SU-DHL-6 (cell line): ENCODE data around the gene APC2.

Experiments used
- H2AFZ ChIP-seq: fragments of 200-600 bp; sonication (generic); 2 replicates; pipeline ENCODE4 v1.6.1; 2014; ENCODE audit warnings: low read depth, mild to moderate bottlenecking, moderate library complexity, mixed read lengths, antibody characterized with exemption, low read length; ENCODE audit not compliant: severe bottlenecking
- H3F3A ChIP-seq: fragments of 200-600 bp; shearing (Covaris generic); 2 replicates; pipeline ENCODE4 v1.6.0; 2016; ENCODE audit warnings: antibody characterized with exemption, mild to moderate bottlenecking; ENCODE audit not compliant: insufficient read depth
- H3K27ac ChIP-seq: fragments of 200-600 bp; sonication (generic); 2 replicates; pipeline ENCODE4 v1.5.1; 2016; ENCODE audit warnings: low read depth, mild to moderate bottlenecking, low read length, moderate library complexity, mixed read lengths
- H3K27me3 ChIP-seq: fragments of 200-600 bp; sonication (generic), shearing (Covaris generic); 2 replicates; pipeline ENCODE4 v1.6.0; 2014; ENCODE audit warnings: mild to moderate bottlenecking, low read length
- H3K36me3 ChIP-seq: fragments of 200-600 bp; sonication (generic); 2 replicates; pipeline ENCODE4 v1.6.1; 2014; ENCODE audit warnings: mild to moderate bottlenecking, low read length, mixed read lengths
- H3K4me2 ChIP-seq: fragments of 300-600, 200-600 bp; shearing (Covaris generic), sonication (generic); 2 replicates; pipeline ENCODE4 v1.6.0; 2014; ENCODE audit warnings: low read length, low read depth, mild to moderate bottlenecking; ENCODE audit not compliant: poor library complexity, severe bottlenecking
- H3K4me3 ChIP-seq: fragments of 200-600 bp; sonication (generic); 2 replicates; pipeline ENCODE4 v1.5.1; 2014; ENCODE audit warnings: antibody characterized with exemption, low read length, mild to moderate bottlenecking, mixed read lengths; ENCODE audit not compliant: insufficient read depth, poor library complexity, severe bottlenecking
- H3K79me2 ChIP-seq: fragments of 200-600 bp; sonication (generic); 2 replicates; pipeline ENCODE4 v1.6.1; 2014; ENCODE audit warnings: mild to moderate bottlenecking, low read length, moderate library complexity; ENCODE audit not compliant: insufficient read depth
- H3K9ac ChIP-seq: fragments of 200-600 bp; sonication (generic); 2 replicates; pipeline ENCODE4 v1.7.0; 2014; ENCODE audit warnings: mild to moderate bottlenecking, low read length
- H3K9me2 ChIP-seq: fragments of 200-600 bp; sonication (generic); replicated peaks from 2 replicates; pipeline ENCODE4 v1.6.1; 2014; ENCODE audit warnings: low read length; ENCODE audit not compliant: insufficient read depth
- H3K9me3 ChIP-seq: fragments of 200-600 bp; sonication (generic); 2 replicates; pipeline ENCODE4 v1.6.1; 2014; ENCODE audit warnings: low read length, mixed read lengths; ENCODE audit not compliant: insufficient read depth
- H4K20me1 ChIP-seq: fragments of 200-600 bp; sonication (generic); 2 replicates; pipeline ENCODE4 v1.6.1; 2014; ENCODE audit warnings: low read depth, mild to moderate bottlenecking, antibody characterized with exemption, low read length, moderate library complexity, mixed read lengths
- EZH2phosphoT487 ChIP-seq: fragments of 200-600 bp; sonication (generic), shearing (Covaris generic); conservative IDR thresholded peaks from 2 replicates; pipeline ENCODE4 v1.6.1; 2018; ENCODE audit warnings: mild to moderate bottlenecking, antibody characterized with exemption, low read length, moderate library complexity, mixed read lengths
- TF ChIP-seq, protein P1 (sequence below): fragments of 200-600 bp; sonication (generic); IDR thresholded peaks from one replicate; pipeline ENCODE4 v1.5.1; 2017; ENCODE audit warnings: antibody characterized with exemption, mild to moderate bottlenecking, low read length, moderate library complexity; ENCODE audit not compliant: insufficient read depth, poor library complexity, severe bottlenecking

APC2 gene

DNA sequence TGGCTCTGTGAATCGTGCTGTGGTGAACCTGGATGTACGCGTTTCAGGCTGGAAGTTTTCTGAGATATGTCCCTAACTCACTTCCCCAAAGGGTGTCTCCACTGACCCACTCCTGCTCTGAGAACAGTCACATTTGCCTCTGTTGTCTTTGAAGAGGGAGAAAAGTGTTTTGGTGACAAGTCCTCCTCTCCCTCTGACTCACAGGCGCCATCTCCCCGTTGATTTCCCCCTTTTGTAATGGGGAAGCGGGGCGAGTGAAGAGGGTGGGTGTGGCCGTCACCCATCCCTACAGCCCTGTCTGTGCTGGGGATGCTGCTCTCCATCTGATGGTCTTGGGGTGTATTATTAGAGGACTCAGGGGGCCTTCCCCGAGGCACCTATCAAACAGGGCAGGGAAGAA lies 9.6 kb downstream of the APC2 start:
- TF ChIP-seq, protein P1, sequence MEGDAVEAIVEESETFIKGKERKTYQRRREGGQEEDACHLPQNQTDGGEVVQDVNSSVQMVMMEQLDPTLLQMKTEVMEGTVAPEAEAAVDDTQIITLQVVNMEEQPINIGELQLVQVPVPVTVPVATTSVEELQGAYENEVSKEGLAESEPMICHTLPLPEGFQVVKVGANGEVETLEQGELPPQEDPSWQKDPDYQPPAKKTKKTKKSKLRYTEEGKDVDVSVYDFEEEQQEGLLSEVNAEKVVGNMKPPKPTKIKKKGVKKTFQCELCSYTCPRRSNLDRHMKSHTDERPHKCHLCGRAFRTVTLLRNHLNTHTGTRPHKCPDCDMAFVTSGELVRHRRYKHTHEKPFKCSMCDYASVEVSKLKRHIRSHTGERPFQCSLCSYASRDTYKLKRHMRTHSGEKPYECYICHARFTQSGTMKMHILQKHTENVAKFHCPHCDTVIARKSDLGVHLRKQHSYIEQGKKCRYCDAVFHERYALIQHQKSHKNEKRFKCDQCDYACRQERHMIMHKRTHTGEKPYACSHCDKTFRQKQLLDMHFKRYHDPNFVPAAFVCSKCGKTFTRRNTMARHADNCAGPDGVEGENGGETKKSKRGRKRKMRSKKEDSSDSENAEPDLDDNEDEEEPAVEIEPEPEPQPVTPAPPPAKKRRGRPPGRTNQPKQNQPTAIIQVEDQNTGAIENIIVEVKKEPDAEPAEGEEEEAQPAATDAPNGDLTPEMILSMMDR = no peak
- no peak for TF ChIP-seq EZH2phosphoT487
- no peak overlapping the region for H3K4me2 ChIP-seq
- H3K27ac ChIP-seq = no peak overlapping the region
- no peak overlapping the region for H2AFZ ChIP-seq
- H3K9me2 ChIP-seq = no peaks in the 10 kb centered on the region
- no peaks in the 10 kb centered on the region for H3K27me3 ChIP-seq
- no peaks in the 10 kb centered on the region for H3K9me3 ChIP-seq
- H4K20me1 ChIP-seq = no peaks in the 10 kb centered on the region
- no peaks in the 10 kb centered on the region for H3K79me2 ChIP-seq
- no peaks in the 10 kb centered on the region for H3F3A ChIP-seq
- H3K9ac ChIP-seq = no peak overlapping the region
- no peaks in the 10 kb centered on the region for H3K36me3 ChIP-seq
- H3K4me3 ChIP-seq = no peak overlapping the region

DNA sequence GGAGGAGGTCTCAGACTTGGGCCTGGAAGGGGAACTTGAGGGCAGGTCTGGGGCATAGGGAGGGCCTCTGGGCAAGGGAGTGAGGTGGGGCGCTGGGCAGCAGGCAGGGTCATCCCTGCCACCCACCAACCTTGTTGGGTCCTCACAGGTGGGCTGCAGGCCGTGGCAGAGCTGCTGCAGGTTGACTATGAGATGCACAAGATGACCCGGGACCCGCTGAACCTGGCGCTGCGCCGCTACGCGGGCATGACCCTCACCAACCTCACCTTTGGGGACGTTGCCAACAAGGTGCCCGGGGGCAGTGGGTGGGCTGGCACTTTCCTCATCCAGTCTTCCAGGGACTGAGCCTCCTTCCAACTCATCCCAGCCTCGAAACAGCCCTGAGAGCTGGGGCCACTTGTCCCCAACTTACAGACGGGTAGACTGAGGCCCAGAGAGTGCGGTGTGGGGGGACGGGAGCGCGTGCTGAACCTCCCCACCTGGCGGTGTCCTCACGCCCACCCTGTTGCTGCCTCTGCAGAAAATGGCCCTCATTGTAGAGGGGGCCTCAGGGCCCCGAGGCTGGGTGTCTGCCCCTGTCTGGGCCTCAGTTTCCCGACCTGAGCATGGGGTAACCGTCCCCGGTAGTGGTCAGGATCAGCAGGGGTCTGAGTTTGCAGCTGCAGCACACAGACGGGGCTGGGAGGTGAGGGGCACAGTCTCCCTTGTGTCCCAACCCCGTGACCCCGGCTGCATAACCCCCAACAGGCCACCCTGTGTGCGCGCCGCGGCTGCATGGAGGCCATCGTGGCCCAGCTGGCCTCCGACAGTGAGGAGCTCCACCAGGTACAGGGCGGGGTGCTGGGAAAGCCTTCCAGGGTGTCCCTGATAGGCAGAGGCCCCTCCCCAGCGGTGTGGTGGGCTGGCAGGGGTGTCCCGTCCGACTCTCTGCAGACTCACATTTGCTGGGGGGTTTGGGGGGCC lies 10.4 kb downstream of the APC2 start:
- H3K36me3 ChIP-seq = no peaks in the 10 kb centered on the region
- H3K4me3 ChIP-seq = no peak overlapping the region
- H2AFZ ChIP-seq = no peak overlapping the region
- no peaks in the 10 kb centered on the region for H3K79me2 ChIP-seq
- no peak for TF ChIP-seq EZH2phosphoT487
- TF ChIP-seq, protein P1 = no peak
- H3K9me3 ChIP-seq = no peaks in the 10 kb centered on the region
- H3K27ac ChIP-seq = no peak overlapping the region
- no peak overlapping the region for H3K9ac ChIP-seq
- no peaks in the 10 kb centered on the region for H3K9me2 ChIP-seq
- no peaks in the 10 kb centered on the region for H3K27me3 ChIP-seq
- no peaks in the 10 kb centered on the region for H3F3A ChIP-seq
- H3K4me2 ChIP-seq = no peak overlapping the region
- H4K20me1 ChIP-seq = no peaks in the 10 kb centered on the region

DNA sequence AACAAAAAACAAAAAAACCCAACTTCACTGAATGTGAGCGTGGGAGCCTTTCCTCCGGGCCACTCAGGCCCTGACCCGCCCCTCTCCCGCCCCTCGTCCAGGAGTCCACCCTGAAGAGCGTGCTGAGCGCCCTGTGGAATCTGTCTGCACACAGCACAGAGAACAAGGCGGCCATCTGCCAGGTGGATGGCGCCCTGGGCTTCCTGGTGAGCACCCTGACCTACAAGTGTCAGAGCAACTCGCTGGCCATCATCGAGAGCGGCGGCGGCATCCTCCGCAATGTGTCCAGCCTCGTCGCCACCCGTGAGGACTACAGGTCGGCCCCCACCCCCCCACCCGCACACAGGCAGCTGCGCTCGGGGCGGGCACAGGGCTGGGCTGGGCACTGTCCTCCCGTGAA lies 11.9 kb downstream of the APC2 start:
- no peak overlapping the region for H3K4me3 ChIP-seq
- no peaks in the 10 kb centered on the region for H3K27me3 ChIP-seq
- H3K9ac ChIP-seq = no peak overlapping the region
- TF ChIP-seq EZH2phosphoT487 = no peak
- TF ChIP-seq, protein P1 = no peak
- H3K9me2 ChIP-seq = no peaks in the 10 kb centered on the region
- H2AFZ ChIP-seq = no peak overlapping the region
- H4K20me1 ChIP-seq = no peaks in the 10 kb centered on the region
- no peak overlapping the region for H3K4me2 ChIP-seq
- H3F3A ChIP-seq = no peaks in the 10 kb centered on the region
- H3K79me2 ChIP-seq = no peaks in the 10 kb centered on the region
- no peaks in the 10 kb centered on the region for H3K36me3 ChIP-seq
- no peaks in the 10 kb centered on the region for H3K9me3 ChIP-seq
- H3K27ac ChIP-seq = no peak overlapping the region
